Liver (tissue), 9 donors: Measurements from ENCODE around the gene REC114. TPM values are rescaled to one million over a fixed set of nuclear protein-coding genes. Genes with fewer than 3 reads are reported as not detected.

Source experiments
- DNase-seq: peaks from one replicate; pipeline ENCODE4 v3.0.0-alpha.2; 2017; ENCODE audit warnings: low spot score
- H3K27ac ChIP-seq, 2 donors: one replicate each; pipeline ENCODE4 v1.7.0; 2013; ENCODE audit warnings: inconsistent platforms in 2 of 2, low read length in 2 of 2, control low read depth in 1 of 2, low read depth in 1 of 2, mild to moderate bottlenecking in 1 of 2
- H3K27me3 ChIP-seq, 4 donors: one replicate each; pipeline versions ENCODE4 v1.6.1 to v1.7.0; 2013; ENCODE audit warnings: low read length in 3 of 4, inconsistent platforms in 1 of 4, mild to moderate bottlenecking in 1 of 4, moderate library complexity in 1 of 4; ENCODE audit not compliant: control insufficient read depth in 4 of 4, insufficient read depth in 4 of 4
- H3K36me3 ChIP-seq, 4 donors: one replicate each; pipeline versions ENCODE4 v1.6.1 to v1.7.0; 2013; ENCODE audit warnings: low read length in 3 of 4, mild to moderate bottlenecking in 3 of 4, low read depth in 1 of 4, moderate library complexity in 1 of 4; ENCODE audit not compliant: control insufficient read depth in 4 of 4, insufficient read depth in 3 of 4
- H3K4me1 ChIP-seq, 4 donors: one replicate each; pipeline versions ENCODE4 v1.6.1 to v1.7.0; 2013; ENCODE audit warnings: low read length in 3 of 4, mild to moderate bottlenecking in 3 of 4, moderate library complexity in 1 of 4; ENCODE audit not compliant: control insufficient read depth in 4 of 4, insufficient read depth in 4 of 4
- H3K4me3 ChIP-seq, 3 donors: one replicate each; pipeline versions ENCODE4 v1.6.1 to v1.7.0; 2013; ENCODE audit warnings: low read length in 3 of 3, control low read depth in 1 of 3, low read depth in 1 of 3, mild to moderate bottlenecking in 1 of 3
- H3K9ac ChIP-seq, 2 donors: one replicate each; pipeline ENCODE4 v1.7.0; 2013; ENCODE audit warnings: low read length in 2 of 2, mild to moderate bottlenecking in 2 of 2, moderate library complexity in 2 of 2, control low read depth in 1 of 2, low read depth in 1 of 2
- H3K9me3 ChIP-seq, 4 donors: one replicate each; pipeline versions ENCODE4 v1.6.1 to v1.7.0; 2013; ENCODE audit warnings: low read length in 3 of 4; ENCODE audit not compliant: control insufficient read depth in 4 of 4
- EGR1 ChIP-seq, 2 donors: IDR thresholded peaks; 2 replicates each; pipeline ENCODE4 v1.6.1; 2016 to 2018; ENCODE audit warnings: antibody characterized with exemption in 2 of 2, low read depth in 2 of 2
- FOXA1 ChIP-seq: IDR thresholded peaks from 2 replicates; pipeline ENCODE4 v1.6.1; 2016; ENCODE audit warnings: antibody characterized with exemption
- FOXA2 ChIP-seq: IDR thresholded peaks from 2 replicates; pipeline ENCODE4 v1.6.1; 2016; ENCODE audit warnings: antibody characterized with exemption
- GABPA ChIP-seq, 2 donors: IDR thresholded peaks in 1 of 2; conservative IDR thresholded peaks in 1 of 2; 2 replicates each; pipeline ENCODE4 v1.6.1; 2016; ENCODE audit warnings: antibody characterized with exemption in 2 of 2, mild to moderate bottlenecking in 1 of 2, moderate library complexity in 1 of 2
- HNF4A ChIP-seq, 2 donors: conservative IDR thresholded peaks; 2 replicates each; pipeline ENCODE4 v1.6.1; 2016; ENCODE audit warnings: antibody characterized with exemption in 2 of 2, mild to moderate bottlenecking in 2 of 2
- HNF4G ChIP-seq: IDR thresholded peaks from 2 replicates; pipeline ENCODE4 v1.6.1; 2016; ENCODE audit warnings: antibody characterized with exemption
- JUND ChIP-seq, 2 donors: IDR thresholded peaks; 2 replicates each; pipeline ENCODE4 v1.6.1; 2016; ENCODE audit warnings: antibody characterized with exemption in 2 of 2
- NR2F2 ChIP-seq: IDR thresholded peaks from 2 replicates; pipeline ENCODE4 v1.6.1; 2016; ENCODE audit warnings: antibody characterized with exemption
- RAD21 ChIP-seq, 2 donors: IDR thresholded peaks; 2 replicates each; pipeline ENCODE4 v1.6.1; 2016; ENCODE audit warnings: antibody characterized with exemption in 2 of 2, mild to moderate bottlenecking in 2 of 2
- RXRA ChIP-seq, 2 donors: IDR thresholded peaks; 2 replicates each; pipeline ENCODE4 v1.6.1; 2017 to 2018; ENCODE audit warnings: antibody characterized with exemption in 2 of 2, mild to moderate bottlenecking in 1 of 2
- SP1 ChIP-seq: IDR thresholded peaks from 2 replicates; pipeline ENCODE4 v1.6.1; 2018; ENCODE audit warnings: antibody characterized with exemption, mild to moderate bottlenecking
- TAF1 ChIP-seq: conservative IDR thresholded peaks from 2 replicates; pipeline ENCODE4 v1.6.1; 2016; ENCODE audit warnings: antibody characterized with exemption, mild to moderate bottlenecking
- YY1 ChIP-seq: IDR thresholded peaks from 2 replicates; pipeline ENCODE4 v1.6.1; 2016; ENCODE audit warnings: antibody characterized with exemption, mild to moderate bottlenecking
- WGBS: extraction: QIAGEN DNeasy Blood & Tissue Kit; methylation state at CpG from one replicate; pipeline ENCODE4 v1.1.7; 2013; 5-methylcytosine and 5-hydroxymethylcytosine counted together
- polyA plus RNA-seq, 2 donors: library from polyadenylated mRNA; stranded (reverse) in 1 of 2; unstranded in 1 of 2; fragments of 200-250 nt in 1 of 2; fragments of >200 nt in 1 of 2; fragmentation: Nextera tagmentation in 1 of 2; extraction: Ambion mirVana in 1 of 2; gene quantifications; one replicate each; pipeline versions ENCODE4 v1.2.1 to v1.2.3, GENCODE V29; 2013 to 2015
- total RNA-seq, 2 donors: library from RNA; depleted of rRNA; stranded (reverse); fragments of >200 nt; gene quantifications; one replicate each; pipeline ENCODE4 v1.2.3, GENCODE V29; 2014
- TF ChIP-seq, protein P1 (sequence below): IDR thresholded peaks from 2 replicates; pipeline ENCODE4 v1.6.1; 2016; ENCODE audit warnings: antibody characterized with exemption
- TF ChIP-seq, protein P2 (sequence below): IDR thresholded peaks from 2 replicates; pipeline ENCODE4 v1.6.1; 2016; ENCODE audit warnings: antibody characterized with exemption
- TF ChIP-seq, protein P3 (sequence below): IDR thresholded peaks from 2 replicates; pipeline ENCODE4 v1.6.1; 2016; ENCODE audit warnings: antibody characterized with exemption
- donor health status: healthy.
- donor health status: healthy.
- donor health status: healthy.
- donor health status: healthy.
- donor health status: healthy.

The REC114 gene
- total and polyA plus RNA-seq, 4 donors: not detected

DNA sequence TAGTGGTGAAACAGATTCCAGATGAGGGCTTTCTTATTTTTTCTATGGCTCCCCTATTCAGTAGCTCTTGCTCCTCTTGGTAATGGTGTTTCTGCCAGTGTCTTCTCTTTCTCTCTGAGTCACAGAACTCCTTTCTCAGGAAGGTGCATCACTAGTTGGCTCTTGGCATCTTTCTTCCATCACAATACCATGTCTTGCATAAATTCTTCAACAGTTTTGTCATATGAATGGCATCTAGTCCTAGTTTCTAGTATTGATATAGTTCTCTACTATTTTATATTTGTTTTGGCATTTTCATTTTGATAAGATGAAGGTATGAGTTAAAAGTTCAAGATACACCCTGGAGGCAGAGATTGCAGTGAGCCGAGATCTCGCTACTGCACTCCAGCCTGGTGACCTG lies 51.0 kb downstream of the REC114 start:
- no peak for TF ChIP-seq HNF4A (conservative IDR thresholded peaks at IDR 0.05)
- no peak for TF ChIP-seq NR2F2
- TF ChIP-seq, protein P1, sequence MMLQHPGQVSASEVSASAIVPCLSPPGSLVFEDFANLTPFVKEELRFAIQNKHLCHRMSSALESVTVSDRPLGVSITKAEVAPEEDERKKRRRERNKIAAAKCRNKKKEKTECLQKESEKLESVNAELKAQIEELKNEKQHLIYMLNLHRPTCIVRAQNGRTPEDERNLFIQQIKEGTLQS: no peak
- WGBS: 96% methylated on average over 2 of the region's 2 CpGs
- no peak overlapping the region for H3K9ac ChIP-seq
- no peak for DNase-seq
- no peaks in the 10 kb centered on the region for H3K4me1 ChIP-seq
- H3K36me3 ChIP-seq: no peaks in the 10 kb centered on the region
- H3K4me3 ChIP-seq: no peak overlapping the region
- H3K9me3 ChIP-seq: no peaks in the 10 kb centered on the region
- no peaks in the 10 kb centered on the region for H3K27me3 ChIP-seq
- no peak overlapping the region for H3K27ac ChIP-seq

- Histone ChIP-seq H3K36me3 (no peaks in the 10 kb centered on the region), H3K27me3 (no peaks in the 10 kb centered on the region), H3K4me3 (no peak overlapping the region), H3K9ac (no peak overlapping the region), H3K9me3 (no peaks in the 10 kb centered on the region), H3K4me1 (no peaks in the 10 kb centered on the region), H3K27ac (no peak overlapping the region)
- TF ChIP-seq FOXA1 (no peak), SP1 (no peak), FOXA2 (no peak), GABPA (IDR thresholded peaks at IDR 0.05 in 1 of 2, conservative IDR thresholded peaks at IDR 0.05 in 1 of 2) (no peak), RXRA (IDR thresholded peaks at IDR 0.05) (no peak), EGR1 (IDR thresholded peaks at IDR 0.05; ENCODE audit: low read depth in 2 of 2) (no peak), TAF1 (no peak)
- TF ChIP-seq, protein P2, sequence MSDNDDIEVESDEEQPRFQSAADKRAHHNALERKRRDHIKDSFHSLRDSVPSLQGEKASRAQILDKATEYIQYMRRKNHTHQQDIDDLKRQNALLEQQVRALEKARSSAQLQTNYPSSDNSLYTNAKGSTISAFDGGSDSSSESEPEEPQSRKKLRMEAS: no peak
- 36% methylated on average over 3 of the region's 3 CpGs for WGBS
- DNase-seq: no peak
These were observed 52.2 kb downstream of the REC114 start for GRCh38 chr15:73495181-73495580.

DNA sequence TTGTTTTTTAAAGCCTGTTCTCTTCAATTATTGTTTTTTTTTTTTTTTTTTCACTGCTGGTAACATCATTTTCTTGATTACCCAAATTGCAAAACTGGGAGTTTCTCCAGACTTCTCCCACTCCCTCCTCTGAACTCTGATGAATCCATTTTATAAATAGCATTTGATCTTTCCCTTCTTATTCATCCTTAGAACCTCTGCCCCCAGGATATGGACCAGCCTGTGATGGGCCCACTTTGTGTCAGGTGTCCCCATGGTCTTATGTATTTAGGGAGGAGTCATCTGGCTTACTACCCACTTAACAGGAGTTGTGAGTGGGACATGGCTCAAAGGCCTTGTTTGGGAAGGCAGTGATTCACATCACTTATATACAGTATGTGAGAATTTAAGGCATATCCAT lies 57.7 kb downstream of the REC114 start:
- Histone ChIP-seq H3K9me3 (no peaks in the 10 kb centered on the region), H3K27me3 (no peaks in the 10 kb centered on the region), H3K9ac (no peak overlapping the region), H3K36me3 (no peaks in the 10 kb centered on the region), H3K4me3 (no peak overlapping the region), H3K4me1 (no peaks in the 10 kb centered on the region), H3K27ac (no peak overlapping the region)
- TF ChIP-seq, protein P2: no peak
- TF ChIP-seq TAF1: no peak
- no peak for TF ChIP-seq SP1
- TF ChIP-seq RAD21 (IDR thresholded peaks at IDR 0.05): no peak
- no peak for TF ChIP-seq NR2F2
- TF ChIP-seq GABPA (IDR thresholded peaks at IDR 0.05 in 1 of 2, conservative IDR thresholded peaks at IDR 0.05 in 1 of 2): no peak
- no peak for TF ChIP-seq YY1
- TF ChIP-seq, protein P3, sequence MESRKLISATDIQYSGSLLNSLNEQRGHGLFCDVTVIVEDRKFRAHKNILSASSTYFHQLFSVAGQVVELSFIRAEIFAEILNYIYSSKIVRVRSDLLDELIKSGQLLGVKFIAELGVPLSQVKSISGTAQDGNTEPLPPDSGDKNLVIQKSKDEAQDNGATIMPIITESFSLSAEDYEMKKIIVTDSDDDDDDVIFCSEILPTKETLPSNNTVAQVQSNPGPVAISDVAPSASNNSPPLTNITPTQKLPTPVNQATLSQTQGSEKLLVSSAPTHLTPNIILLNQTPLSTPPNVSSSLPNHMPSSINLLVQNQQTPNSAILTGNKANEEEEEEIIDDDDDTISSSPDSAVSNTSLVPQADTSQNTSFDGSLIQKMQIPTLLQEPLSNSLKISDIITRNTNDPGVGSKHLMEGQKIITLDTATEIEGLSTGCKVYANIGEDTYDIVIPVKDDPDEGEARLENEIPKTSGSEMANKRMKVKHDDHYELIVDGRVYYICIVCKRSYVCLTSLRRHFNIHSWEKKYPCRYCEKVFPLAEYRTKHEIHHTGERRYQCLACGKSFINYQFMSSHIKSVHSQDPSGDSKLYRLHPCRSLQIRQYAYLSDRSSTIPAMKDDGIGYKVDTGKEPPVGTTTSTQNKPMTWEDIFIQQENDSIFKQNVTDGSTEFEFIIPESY: no peak
- TF ChIP-seq JUND (IDR thresholded peaks at IDR 0.05): no peak
- TF ChIP-seq HNF4G: no peak
- TF ChIP-seq HNF4A (conservative IDR thresholded peaks at IDR 0.05): no peak
- TF ChIP-seq FOXA2: no peak
- TF ChIP-seq RXRA (IDR thresholded peaks at IDR 0.05): no peak
- TF ChIP-seq EGR1 (IDR thresholded peaks at IDR 0.05; ENCODE audit: low read depth in 2 of 2): no peak
- TF ChIP-seq, protein P1: no peak
- no peak for DNase-seq
